SIG-M5 (cell line): Measurements from ENCODE around the gene MRAP.
"Not testable (repeated sequence)": the region's sequence is repeated elsewhere in the genome, so short reads cannot be mapped to it uniquely, and the experiment has no call there.

Experiments
- DNase-seq: peaks from one replicate; lab custom pipeline; 2025; lab: John Stamatoyannopoulos, UW

The MRAP gene

GRCh38 chr21:32298658-32299081 is at the start of gene MRAP:
Gene MRAP (plus strand): TSS chr21:32298855. CDS start chr21:32298972, 117 bp downstream.
- no peak for DNase-seq

- DNase-seq, result no peak
Observed at GRCh38 chr21:32249511-32250280, 49.0 kb upstream of the MRAP start.

GRCh38 chr21:32252136-32252535 is 46.5 kb upstream of the MRAP start:
- no peak for DNase-seq

GRCh38 chr21:32253215-32253641 is 45.4 kb upstream of the MRAP start:
- DNase-seq, result no peak

GRCh38 chr21:32256251-32256650 is 42.4 kb upstream of the MRAP start:
- DNase-seq, result no peak

GRCh38 chr21:32256873-32257620 is 41.6 kb upstream of the MRAP start:
- no peak for DNase-seq

- no peak for DNase-seq
Observed at GRCh38 chr21:32257962-32258785, 40.5 kb upstream of the MRAP start.

GRCh38 chr21:32258786-32259048 is 39.9 kb upstream of the MRAP start:
- not testable (repeated sequence) for DNase-seq

GRCh38 chr21:32260130-32260529 is 38.5 kb upstream of the MRAP start:
- no peak for DNase-seq

GRCh38 chr21:32261929-32262328 is 36.7 kb upstream of the MRAP start:
- no peak for DNase-seq

GRCh38 chr21:32265321-32265720 is 33.3 kb upstream of the MRAP start:
- not testable (repeated sequence) for DNase-seq

GRCh38 chr21:32270748-32271147 is 27.9 kb upstream of the MRAP start:
- DNase-seq, result no peak

GRCh38 chr21:32276671-32277070 is 22.0 kb upstream of the MRAP start:
- DNase-seq, result no peak

- DNase-seq, result no peak
Observed at GRCh38 chr21:32278103-32278502, 20.6 kb upstream of the MRAP start.

- peak; percentile 39 for DNase-seq
Observed at GRCh38 chr21:32278518-32279376, 19.9 kb upstream of the MRAP start, which contains the start of gene MIS18A. Gene MIS18A (minus strand): TSS chr21:32279049. CDS start chr21:32279014, 35 bp downstream.

- no peak for DNase-seq
Observed at GRCh38 chr21:32279377-32279680, 19.3 kb upstream of the MRAP start.

- no peak for DNase-seq
Observed at GRCh38 chr21:32281531-32281930, 17.1 kb upstream of the MRAP start.

GRCh38 chr21:32282992-32283391 is 15.7 kb upstream of the MRAP start:
- DNase-seq, result no peak

GRCh38 chr21:32285476-32285875 is 13.2 kb upstream of the MRAP start:
- DNase-seq, result no peak

- DNase-seq, result no peak
Observed at GRCh38 chr21:32297449-32297848, 1.2 kb upstream of the MRAP start.

- DNase-seq, result no peak
Observed at GRCh38 chr21:32298148-32298559, 501 bp upstream of the MRAP start.

GRCh38 chr21:32299695-32300094 is 1.0 kb downstream of the MRAP start:
- DNase-seq, result no peak
